HG02885 (cell line): ENCODE measurements around the gene RASGRP3.
"Not testable (repeated sequence)": the region's sequence is repeated elsewhere in the genome, so short reads cannot be mapped to it uniquely, and the experiment has no call there.

Source experiments
- ATAC-seq: cut with Tn5 transposase; IDR thresholded peaks from one replicate; pipeline ENCODE4 v1.9.1; 2021; ENCODE audit warnings: mild to moderate bottlenecking; ENCODE audit not compliant: unreplicated experiment, poor library complexity

Gene RASGRP3, protein sequence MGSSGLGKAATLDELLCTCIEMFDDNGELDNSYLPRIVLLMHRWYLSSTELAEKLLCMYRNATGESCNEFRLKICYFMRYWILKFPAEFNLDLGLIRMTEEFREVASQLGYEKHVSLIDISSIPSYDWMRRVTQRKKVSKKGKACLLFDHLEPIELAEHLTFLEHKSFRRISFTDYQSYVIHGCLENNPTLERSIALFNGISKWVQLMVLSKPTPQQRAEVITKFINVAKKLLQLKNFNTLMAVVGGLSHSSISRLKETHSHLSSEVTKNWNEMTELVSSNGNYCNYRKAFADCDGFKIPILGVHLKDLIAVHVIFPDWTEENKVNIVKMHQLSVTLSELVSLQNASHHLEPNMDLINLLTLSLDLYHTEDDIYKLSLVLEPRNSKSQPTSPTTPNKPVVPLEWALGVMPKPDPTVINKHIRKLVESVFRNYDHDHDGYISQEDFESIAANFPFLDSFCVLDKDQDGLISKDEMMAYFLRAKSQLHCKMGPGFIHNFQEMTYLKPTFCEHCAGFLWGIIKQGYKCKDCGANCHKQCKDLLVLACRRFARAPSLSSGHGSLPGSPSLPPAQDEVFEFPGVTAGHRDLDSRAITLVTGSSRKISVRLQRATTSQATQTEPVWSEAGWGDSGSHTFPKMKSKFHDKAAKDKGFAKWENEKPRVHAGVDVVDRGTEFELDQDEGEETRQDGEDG

DNA sequence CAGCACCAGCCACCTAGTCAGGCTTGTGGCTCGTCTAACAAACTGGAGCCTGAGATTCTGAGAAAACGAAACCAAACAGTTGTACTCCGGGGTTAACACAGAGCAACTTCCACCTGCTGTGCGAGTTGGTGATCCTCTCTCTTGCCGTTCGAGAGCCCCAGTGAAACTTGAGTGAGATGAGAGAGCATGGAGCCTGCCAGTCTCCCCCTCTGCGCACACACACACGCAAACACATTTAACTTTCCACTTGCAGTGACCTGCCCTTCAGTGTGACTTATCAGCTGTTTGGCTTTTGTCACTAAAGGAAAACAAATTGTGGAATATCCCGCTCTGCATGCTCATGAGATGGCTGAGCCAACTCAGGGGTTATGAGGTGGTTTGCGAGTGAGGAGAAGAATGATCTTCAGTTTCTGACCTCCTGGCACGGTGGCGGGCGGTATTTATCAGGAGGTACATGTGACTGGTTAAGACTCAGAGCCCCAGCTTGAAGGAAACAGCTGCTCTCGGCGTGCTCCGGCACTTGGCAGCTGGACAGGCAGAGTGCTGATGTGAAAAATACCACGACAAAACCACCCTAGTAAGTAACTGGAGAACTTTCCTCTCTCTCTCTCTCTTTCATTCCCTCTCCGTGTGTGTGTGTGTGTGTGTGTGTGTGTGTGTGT lies at the start of gene RASGRP3:
Gene RASGRP3 (plus strand): TSS at position 519 of the 662 bp plus-strand sequence. CDS start 38,488 bp downstream, outside the sequence.
- ATAC-seq: peak; percentile 47

DNA sequence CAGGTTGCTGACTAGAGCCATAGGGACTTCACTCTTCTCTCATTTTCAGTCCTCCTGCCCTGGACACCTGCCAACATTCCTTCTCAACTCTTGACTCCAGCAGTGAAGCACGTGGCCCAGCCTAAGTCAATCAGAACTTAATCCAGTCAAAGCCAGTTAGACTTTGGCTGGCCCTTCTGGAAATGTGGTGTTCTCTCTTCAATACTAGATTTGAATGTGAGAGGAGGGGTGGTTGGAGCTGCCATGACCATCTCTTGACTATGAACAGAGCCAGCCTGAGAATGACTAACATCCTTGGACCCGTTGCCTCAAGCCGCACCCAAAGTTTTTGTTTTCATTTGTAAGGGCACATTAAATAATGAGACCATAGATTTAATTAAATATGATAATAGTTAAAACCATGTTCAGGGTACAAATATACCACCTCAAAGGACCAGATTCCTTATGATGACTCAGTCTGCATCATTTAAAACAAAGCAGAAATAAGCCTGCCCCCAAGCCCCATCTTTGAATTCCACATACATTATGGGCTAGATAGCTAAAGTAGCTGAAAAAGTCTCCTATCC lies 49.7 kb upstream of the RASGRP3 start:
- ATAC-seq: no peak

- no peak for ATAC-seq
These were observed 46.4 kb upstream of the RASGRP3 start for GRCh38 chr2:33430077-33430476.

DNA sequence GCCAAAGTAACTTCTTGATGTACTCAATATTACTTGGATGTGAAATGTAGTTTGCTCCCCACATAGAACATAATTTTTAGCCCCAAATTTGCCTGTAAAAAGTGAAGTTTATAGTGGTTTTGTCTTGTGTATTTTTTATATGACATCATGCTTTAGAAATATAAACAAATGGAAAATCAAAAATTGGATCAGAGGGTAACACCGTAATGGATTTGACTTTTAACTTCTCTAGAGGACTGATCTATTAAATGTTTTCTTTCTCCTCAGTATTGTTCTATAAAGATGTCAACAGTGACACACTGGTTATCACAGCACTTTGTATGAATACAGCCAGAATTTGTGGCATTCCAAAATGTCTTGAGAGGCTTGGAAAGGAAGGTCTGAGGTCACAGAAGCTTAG lies 45.6 kb upstream of the RASGRP3 start:
- ATAC-seq: no peak

DNA sequence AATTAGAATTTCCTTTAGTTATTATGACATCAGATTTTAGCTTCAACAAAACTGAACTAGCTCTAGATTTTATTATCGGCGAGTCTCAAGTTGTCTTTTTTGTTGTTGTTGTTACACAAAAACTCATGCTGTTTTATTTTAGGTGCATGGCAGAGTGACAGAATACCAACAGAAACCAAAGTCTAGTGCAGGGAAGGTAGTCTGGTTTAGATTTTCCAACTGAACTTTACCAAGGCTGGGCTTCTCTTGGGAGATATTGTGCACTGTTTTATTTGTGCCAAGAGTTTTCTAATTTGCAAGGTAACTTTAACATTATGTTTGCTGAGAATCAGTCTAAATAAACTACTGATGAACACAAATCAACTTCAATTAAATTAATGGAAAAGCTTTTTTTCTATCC lies 43.6 kb upstream of the RASGRP3 start:
- no peak for ATAC-seq

DNA sequence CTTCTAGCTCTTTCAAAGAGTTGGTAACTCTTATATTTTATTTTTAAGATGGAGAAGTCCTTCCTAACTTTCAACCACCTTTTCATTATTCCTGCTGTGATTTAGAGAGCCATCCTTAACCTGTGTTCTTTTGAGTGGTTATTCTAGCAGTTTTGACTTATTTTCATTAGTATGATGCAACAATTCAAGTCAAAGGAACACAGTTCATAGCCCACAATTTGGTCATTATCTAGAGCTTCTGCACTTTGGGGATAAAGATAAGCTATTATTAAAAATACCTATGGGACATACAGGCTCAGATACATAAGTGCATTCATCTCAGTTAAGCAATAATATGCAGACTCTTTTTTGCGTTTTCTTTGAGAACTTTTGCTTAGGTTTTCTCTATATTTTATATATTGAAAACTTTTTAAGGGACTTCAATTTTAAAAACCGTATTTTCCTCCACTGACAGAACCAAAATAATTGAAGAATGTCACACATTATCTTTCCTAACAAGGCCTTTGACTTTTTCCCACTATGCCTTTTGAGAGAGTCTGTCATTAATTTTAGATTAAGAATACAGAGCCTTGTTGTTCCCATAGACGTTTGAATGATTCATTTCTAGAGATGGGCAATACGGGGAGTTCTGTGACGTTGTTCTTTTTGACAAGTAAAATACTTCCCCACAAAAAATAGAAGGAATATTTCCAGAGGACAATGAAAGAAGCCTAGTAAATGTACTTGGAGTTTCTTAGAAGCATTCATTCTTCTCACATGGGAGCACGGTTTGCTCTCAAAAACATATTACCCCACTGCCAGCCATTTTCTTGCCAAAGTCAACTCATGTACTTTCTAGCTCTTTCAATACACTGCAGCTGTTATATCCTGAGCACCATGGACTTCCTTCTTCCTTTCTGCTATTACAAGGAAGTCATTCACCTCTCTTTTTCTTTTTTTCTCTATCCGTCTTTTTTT lies 42.9 kb upstream of the RASGRP3 start:
- ATAC-seq: no peak

GRCh38 chr2:33435518-33435917 lies 40.9 kb upstream of the RASGRP3 start:
- no peak for ATAC-seq

GRCh38 chr2:33436083-33436482 lies 40.4 kb upstream of the RASGRP3 start:
- ATAC-seq: no peak

DNA sequence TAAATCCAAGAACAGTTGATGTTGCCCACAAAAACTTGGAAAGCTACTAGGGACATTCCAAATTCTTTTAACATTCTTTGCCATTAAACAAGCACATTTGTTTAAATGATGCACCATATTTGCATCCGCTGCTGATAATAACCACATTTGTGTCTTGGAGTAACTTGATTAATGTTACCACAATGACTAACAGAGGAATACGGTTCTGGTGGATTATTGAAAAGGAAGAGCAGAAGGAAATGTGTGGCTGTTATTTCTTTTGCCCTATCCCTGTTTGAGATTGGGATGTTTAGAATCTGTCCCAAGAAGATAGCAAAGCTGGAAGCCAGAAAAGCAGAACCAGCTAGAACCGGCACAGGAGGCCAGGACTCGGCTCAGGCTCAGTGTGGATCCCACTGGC lies 39.2 kb upstream of the RASGRP3 start:
- ATAC-seq: no peak

DNA sequence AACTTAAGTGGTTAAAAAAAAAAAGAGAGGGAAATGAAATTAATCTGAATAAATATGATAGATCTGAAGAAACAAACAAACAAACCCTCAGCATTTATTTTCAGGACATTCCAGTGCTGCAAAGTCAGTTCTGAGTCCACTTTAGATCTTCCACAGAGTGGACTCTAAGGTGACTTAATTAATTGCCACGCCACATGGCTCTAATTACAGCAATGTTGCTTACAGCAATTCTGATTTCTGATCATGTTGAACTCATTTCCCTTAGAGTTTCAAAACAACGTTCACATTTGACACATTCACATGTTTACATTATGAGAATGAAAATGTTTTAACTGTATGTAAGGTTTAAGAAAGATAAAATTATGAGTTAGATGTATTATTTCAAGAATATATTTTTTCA lies 38.6 kb upstream of the RASGRP3 start:
- ATAC-seq: no peak

DNA sequence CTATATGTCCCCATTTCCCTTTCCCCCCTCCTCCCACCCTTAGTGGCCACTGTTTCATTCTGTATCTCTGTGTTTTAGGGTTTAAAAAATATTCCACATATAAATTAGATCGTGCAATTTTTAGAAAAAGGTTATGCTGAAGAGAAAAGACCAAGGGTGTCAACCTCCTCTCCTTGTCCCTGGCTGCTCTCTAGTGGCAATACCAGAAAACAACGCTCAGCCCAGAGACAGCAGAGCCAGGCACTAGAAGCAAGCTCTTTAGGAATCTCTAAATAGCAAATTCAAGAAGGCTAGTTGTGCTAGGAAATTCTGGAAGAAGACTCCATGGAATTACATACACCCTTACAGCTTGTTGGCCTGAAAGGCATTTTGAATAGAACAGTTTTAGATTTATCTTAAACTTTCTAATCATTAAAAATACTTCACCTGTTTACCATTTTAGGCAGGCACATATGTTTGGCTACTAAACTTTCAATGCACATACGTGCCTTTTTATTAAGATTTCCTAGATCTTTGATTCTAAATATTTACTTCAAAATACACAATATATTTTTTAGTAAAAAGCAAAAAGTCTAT lies 35.1 kb upstream of the RASGRP3 start:
- peak; percentile 85 for ATAC-seq

GRCh38 chr2:33442052-33442451 lies 34.4 kb upstream of the RASGRP3 start:
- not testable (repeated sequence) for ATAC-seq

- no peak for ATAC-seq
These were observed 33.8 kb upstream of the RASGRP3 start for GRCh38 chr2:33442528-33443079.

DNA sequence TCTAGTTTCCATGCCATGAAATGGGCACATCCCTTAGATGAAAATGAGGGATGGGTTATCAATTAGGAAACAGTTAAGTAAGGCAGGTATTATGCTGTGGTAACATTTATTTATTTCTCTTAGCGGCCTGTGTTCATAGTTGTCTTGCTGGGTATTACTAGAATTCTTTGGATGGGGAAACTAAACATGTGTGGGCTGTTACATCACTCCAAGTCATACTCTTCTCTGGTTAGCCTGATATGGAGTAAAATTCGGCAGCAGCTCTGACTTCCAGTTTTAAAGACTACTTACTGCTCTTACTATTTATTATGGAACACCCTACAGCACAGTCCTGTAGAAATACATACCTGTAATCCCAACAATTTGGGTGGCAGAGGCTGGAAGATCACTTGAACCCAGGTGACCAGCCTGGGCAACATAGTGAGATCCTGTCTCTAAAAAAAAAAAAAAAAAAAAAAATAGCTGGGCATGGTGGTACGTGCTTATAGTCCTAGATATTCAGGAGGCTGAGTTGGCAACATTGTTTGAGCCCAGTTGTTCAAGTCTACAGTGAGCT lies 33.1 kb upstream of the RASGRP3 start:
- ATAC-seq: no peak

- ATAC-seq: no peak
These were observed 31.5 kb upstream of the RASGRP3 start for GRCh38 chr2:33444967-33445366.

GRCh38 chr2:33448220-33448899 lies 28.1 kb upstream of the RASGRP3 start:
- no peak for ATAC-seq

- no peak for ATAC-seq
These were observed 25.2 kb upstream of the RASGRP3 start for GRCh38 chr2:33451214-33451613.

GRCh38 chr2:33451825-33452224 lies 24.6 kb upstream of the RASGRP3 start:
- ATAC-seq: no peak
